Measurements from ENCODE around the gene IARS1.

- TF ChIP-seq, protein P1, sequence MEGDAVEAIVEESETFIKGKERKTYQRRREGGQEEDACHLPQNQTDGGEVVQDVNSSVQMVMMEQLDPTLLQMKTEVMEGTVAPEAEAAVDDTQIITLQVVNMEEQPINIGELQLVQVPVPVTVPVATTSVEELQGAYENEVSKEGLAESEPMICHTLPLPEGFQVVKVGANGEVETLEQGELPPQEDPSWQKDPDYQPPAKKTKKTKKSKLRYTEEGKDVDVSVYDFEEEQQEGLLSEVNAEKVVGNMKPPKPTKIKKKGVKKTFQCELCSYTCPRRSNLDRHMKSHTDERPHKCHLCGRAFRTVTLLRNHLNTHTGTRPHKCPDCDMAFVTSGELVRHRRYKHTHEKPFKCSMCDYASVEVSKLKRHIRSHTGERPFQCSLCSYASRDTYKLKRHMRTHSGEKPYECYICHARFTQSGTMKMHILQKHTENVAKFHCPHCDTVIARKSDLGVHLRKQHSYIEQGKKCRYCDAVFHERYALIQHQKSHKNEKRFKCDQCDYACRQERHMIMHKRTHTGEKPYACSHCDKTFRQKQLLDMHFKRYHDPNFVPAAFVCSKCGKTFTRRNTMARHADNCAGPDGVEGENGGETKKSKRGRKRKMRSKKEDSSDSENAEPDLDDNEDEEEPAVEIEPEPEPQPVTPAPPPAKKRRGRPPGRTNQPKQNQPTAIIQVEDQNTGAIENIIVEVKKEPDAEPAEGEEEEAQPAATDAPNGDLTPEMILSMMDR (IDR thresholded peaks at IDR 0.05) = no peak
- no peak for TF ChIP-seq POLR2A (IDR thresholded peaks at IDR 0.05)
- TF ChIP-seq EP300 (IDR thresholded peaks at IDR 0.05) = no peak
Observed at GRCh38 chr9:92294297-92294676, 790 bp upstream of the IARS1 start.
